Colonic mucosa (tissue), 4 donors: ENCODE data around the gene SLC44A2. TPM values are rescaled to one million over a fixed set of nuclear protein-coding genes. Genes with fewer than 3 reads are reported as not detected.
A peak's percentile ranks its signal among the peaks of the same experiment; 100 is the strongest.

Experiments
- DNase-seq: peaks from one replicate; pipeline ENCODE4 v3.0.0-alpha.2; 2020
- H3K27ac ChIP-seq: fragments of 200-600 bp; one replicate; pipeline ENCODE4 v1.8.0; 2021
- H3K27me3 ChIP-seq: fragments of 200-600 bp; one replicate; pipeline ENCODE4 v1.8.0; 2021
- H3K36me3 ChIP-seq: fragments of 200-600 bp; one replicate; pipeline ENCODE4 v1.8.0; 2021
- H3K4me1 ChIP-seq: fragments of 200-600 bp; one replicate; pipeline ENCODE4 v1.8.0; 2021; ENCODE audit warnings: mild to moderate bottlenecking
- H3K4me3 ChIP-seq: fragments of 200-600 bp; one replicate; pipeline ENCODE4 v1.8.0; 2021
- H3K9ac ChIP-seq, 2 donors: one replicate each; pipeline ENCODE4 v1.7.0; 2013; ENCODE audit warnings: control low read depth in 2 of 2, low read depth in 2 of 2, low read length in 2 of 2
- H3K9me3 ChIP-seq: fragments of 200-600 bp; one replicate; pipeline ENCODE4 v1.8.0; 2021
- intact Hi-C: fragments of 100-400 bp; cut with DNase I; formaldehyde crosslinking; loops from one replicate; pipeline ENCODE4 v1.14.1; 2022
- total RNA-seq, 2 donors: library from RNA; stranded (reverse); fragmentation: NEBNext Ultra II Directional in 1 of 2; extraction: Animal tissue kit (Norgen Biotek cat#: 25700) in 1 of 2; gene quantifications; one replicate each; pipeline ENCODE4 v1.2.1, GENCODE V29; 2021
- TF ChIP-seq, protein P1 (sequence below): fragments of 200-600 bp; IDR thresholded peaks from one replicate; pipeline ENCODE4 v1.8.0; 2022; ENCODE audit warnings: antibody characterized with exemption, mild to moderate bottlenecking
- donor health status: healthy.
- donor health status: DM: no; HTN: no; CAD: no.
- donor health status: DM: no; HTN: no; CAD: no.

The SLC44A2 gene
- total RNA-seq, 2 donors from 2014 or later, result 87.1 to 137 TPM

DNA sequence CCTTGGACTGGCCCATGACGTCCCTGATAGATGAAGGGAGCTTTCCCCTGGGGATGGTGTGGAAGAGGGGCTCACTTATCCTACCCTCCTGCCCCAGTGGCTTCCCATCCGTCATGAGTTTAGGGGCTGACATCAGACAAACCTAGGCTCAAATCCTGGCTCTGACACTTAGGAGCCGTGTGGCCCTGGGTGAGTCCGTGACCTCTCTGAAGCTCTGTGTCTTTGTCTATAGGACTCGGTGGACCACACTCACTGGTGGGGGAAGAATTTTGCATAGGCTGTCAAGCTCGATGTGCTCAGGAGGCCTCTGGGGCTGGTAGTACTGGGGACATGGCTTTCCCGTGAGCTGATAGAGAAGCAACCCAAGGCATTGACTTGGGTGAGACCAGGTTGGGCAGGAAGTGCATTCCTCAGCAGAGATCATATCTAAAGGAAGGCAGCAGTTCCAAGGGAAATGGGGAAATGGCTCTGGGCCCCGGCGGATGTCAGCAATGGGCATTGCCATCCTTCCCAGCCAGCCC lies 20.8 kb upstream of the SLC44A2 start:
- TF ChIP-seq, protein P1, sequence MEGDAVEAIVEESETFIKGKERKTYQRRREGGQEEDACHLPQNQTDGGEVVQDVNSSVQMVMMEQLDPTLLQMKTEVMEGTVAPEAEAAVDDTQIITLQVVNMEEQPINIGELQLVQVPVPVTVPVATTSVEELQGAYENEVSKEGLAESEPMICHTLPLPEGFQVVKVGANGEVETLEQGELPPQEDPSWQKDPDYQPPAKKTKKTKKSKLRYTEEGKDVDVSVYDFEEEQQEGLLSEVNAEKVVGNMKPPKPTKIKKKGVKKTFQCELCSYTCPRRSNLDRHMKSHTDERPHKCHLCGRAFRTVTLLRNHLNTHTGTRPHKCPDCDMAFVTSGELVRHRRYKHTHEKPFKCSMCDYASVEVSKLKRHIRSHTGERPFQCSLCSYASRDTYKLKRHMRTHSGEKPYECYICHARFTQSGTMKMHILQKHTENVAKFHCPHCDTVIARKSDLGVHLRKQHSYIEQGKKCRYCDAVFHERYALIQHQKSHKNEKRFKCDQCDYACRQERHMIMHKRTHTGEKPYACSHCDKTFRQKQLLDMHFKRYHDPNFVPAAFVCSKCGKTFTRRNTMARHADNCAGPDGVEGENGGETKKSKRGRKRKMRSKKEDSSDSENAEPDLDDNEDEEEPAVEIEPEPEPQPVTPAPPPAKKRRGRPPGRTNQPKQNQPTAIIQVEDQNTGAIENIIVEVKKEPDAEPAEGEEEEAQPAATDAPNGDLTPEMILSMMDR, result no peak
- Histone ChIP-seq H3K9ac (peak overlapping the region; percentile 47 to 74), H3K27ac (peak overlapping the region; percentile 78), H3K4me1 (no peaks in the 10 kb centered on the region), H3K9me3 (no peaks in the 10 kb centered on the region), H3K4me3 (no peak overlapping the region), H3K36me3 (no peaks in the 10 kb centered on the region), H3K27me3 (no peaks in the 10 kb centered on the region)
- DNase-seq, result no peak
- intact Hi-C loops, result no loop called here

- no peaks in the 10 kb centered on the region for H3K4me1 ChIP-seq
- no peaks in the 10 kb centered on the region for H3K36me3 ChIP-seq
- intact Hi-C loops, result no loop called here
- no peak overlapping the region for H3K9ac ChIP-seq
- no peaks in the 10 kb centered on the region for H3K9me3 ChIP-seq
- no peak for DNase-seq
- no peak overlapping the region for H3K4me3 ChIP-seq
- TF ChIP-seq, protein P1, result no peak
- no peak overlapping the region for H3K27ac ChIP-seq
- H3K27me3 ChIP-seq, result no peaks in the 10 kb centered on the region
These were observed 13.4 kb upstream of the SLC44A2 start for GRCh38 chr19:10611907-10612306.

GRCh38 chr19:10612499-10613119 lies 12.7 kb upstream of the SLC44A2 start:
- no peaks in the 10 kb centered on the region for H3K36me3 ChIP-seq
- DNase-seq, result peak; percentile 62
- H3K27me3 ChIP-seq, result no peaks in the 10 kb centered on the region
- no peaks in the 10 kb centered on the region for H3K4me1 ChIP-seq
- intact Hi-C loops, result no loop called here
- no peak overlapping the region for H3K4me3 ChIP-seq
- TF ChIP-seq, protein P1, result no peak
- H3K27ac ChIP-seq, result no peak overlapping the region
- no peaks in the 10 kb centered on the region for H3K9me3 ChIP-seq
- H3K9ac ChIP-seq, result peak overlapping the region in 1 of 2 donors; percentile 24

- H3K9ac ChIP-seq, result no peak overlapping the region
- TF ChIP-seq, protein P1, result no peak
- H3K9me3 ChIP-seq, result no peaks in the 10 kb centered on the region
- H3K36me3 ChIP-seq, result no peaks in the 10 kb centered on the region
- no peaks in the 10 kb centered on the region for H3K4me1 ChIP-seq
- H3K27ac ChIP-seq, result no peak overlapping the region
- no peak overlapping the region for H3K4me3 ChIP-seq
- no peak for DNase-seq
- H3K27me3 ChIP-seq, result no peaks in the 10 kb centered on the region
- intact Hi-C loops, result no loop called here
These were observed 9.8 kb upstream of the SLC44A2 start for GRCh38 chr19:10615429-10616023.

DNA sequence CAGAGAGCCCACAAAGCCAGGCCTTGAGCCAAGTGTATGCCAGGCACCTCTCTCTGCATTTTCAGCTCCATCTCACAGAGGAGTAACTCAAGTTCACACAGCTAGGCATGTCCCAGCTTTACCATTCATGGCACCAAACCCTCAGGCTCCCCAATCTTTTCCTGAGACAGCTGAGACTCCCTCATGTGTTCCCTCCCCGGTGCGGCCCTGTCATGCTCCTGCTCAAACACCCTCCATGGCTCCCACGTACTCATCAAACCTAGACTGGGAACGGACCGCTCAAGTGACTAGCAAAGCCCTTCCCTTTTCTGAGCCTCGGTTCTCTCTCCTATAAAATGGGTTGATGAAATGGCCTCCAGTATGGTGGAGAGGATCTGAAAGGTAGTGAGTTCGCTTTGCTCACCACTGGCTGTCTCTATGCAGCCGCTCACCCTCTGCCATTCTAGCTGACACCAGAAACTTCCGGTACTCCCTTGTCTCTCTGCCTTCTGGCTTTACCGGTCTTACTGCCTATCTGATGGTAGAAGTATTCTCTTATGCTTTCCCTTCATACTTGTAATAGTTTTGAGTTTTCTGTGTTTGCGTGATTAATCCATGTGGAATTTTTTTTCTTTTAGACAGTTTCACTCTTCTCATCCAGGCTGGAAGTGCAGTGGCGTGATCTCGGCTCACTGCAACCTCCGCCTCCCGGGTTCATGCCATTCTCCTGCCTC lies 7.8 kb upstream of the SLC44A2 start:
- Histone ChIP-seq H3K36me3 (no peaks in the 10 kb centered on the region), H3K4me1 (no peaks in the 10 kb centered on the region), H3K27me3 (no peaks in the 10 kb centered on the region), H3K9ac (no peak overlapping the region), H3K9me3 (no peaks in the 10 kb centered on the region), H3K4me3 (no peak overlapping the region), H3K27ac (no peak overlapping the region)
- intact Hi-C loops, result no loop called here
- TF ChIP-seq, protein P1, result no peak
- DNase-seq, result no peak
